ENCODE measurements around the gene OVCA2. TPM values are rescaled to one million over a fixed set of nuclear protein-coding genes. Genes with fewer than 3 reads are reported as not detected.

Gene OVCA2
- total RNA-seq, 4 donors from 2014 or later: 19.6 to 40.3 (median 36.5) TPM

DNA sequence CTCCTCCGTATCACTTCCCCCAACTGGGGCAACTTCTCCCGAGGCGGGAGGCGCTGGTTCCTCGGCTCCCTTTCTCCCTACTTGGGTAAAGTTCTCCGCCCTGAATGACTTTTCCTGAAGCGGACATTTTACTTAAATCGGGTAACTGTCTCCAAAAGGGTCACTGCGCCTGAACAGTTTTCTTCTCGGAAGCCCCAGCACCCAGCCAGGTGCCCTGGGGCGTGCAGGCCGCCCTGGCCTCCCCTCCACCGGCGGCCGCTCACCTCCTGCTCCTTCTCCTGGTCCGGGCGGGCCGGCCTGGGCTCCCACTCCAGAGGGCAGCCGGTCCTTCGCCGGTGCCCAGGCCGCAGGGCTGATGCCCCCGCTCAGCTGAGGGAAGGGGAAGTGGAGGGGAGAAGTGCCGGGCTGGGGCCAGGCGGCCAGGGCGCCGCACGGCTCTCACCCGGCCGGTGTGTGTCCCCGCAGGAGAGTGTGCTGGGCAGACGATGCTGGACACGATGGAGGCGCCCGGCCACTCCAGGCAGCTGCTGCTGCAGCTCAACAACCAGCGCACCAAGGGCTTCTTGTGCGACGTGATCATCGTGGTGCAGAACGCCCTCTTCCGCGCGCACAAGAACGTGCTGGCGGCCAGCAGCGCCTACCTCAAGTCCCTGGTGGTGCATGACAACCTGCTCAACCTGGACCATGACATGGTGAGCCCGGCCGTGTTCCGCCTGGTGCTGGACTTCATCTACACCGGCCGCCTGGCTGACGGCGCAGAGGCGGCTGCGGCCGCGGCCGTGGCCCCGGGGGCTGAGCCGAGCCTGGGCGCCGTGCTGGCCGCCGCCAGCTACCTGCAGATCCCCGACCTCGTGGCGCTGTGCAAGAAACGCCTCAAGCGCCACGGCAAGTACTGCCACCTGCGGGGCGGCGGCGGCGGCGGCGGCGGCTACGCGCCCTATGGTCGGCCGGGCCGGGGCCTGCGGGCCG, 14.7 kb downstream of the OVCA2 start:
- Histone ChIP-seq H3K4me1 (peaks cover 0 to 90% (median 11%) of the 10 kb centered on the region in 3 donors), H3K36me3 (peaks cover 0 to 41% of the 10 kb centered on the region in 2 donors), H3K27me3 (peaks cover 60% of the 10 kb centered on the region), H3K4me3 (peak overlapping the region; percentile 42 to 77), H3K9me3 (no peaks in the 10 kb centered on the region), H3K27ac (peak overlapping the region; percentile 44 to 95 (median 89))
- no peak for TF ChIP-seq POLR2AphosphoS5 (IDR thresholded peaks at IDR 0.05)
- TF ChIP-seq, protein P1, sequence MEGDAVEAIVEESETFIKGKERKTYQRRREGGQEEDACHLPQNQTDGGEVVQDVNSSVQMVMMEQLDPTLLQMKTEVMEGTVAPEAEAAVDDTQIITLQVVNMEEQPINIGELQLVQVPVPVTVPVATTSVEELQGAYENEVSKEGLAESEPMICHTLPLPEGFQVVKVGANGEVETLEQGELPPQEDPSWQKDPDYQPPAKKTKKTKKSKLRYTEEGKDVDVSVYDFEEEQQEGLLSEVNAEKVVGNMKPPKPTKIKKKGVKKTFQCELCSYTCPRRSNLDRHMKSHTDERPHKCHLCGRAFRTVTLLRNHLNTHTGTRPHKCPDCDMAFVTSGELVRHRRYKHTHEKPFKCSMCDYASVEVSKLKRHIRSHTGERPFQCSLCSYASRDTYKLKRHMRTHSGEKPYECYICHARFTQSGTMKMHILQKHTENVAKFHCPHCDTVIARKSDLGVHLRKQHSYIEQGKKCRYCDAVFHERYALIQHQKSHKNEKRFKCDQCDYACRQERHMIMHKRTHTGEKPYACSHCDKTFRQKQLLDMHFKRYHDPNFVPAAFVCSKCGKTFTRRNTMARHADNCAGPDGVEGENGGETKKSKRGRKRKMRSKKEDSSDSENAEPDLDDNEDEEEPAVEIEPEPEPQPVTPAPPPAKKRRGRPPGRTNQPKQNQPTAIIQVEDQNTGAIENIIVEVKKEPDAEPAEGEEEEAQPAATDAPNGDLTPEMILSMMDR (IDR thresholded peaks at IDR 0.05): peak in 1 of 4 experiments; percentile 5
- no peak for TF ChIP-seq EP300 (IDR thresholded peaks at IDR 0.05)
- peak in 1 of 2 donors; percentile 9 for TF ChIP-seq POLR2A (IDR thresholded peaks at IDR 0.05)
- ATAC-seq: no peak
- 23% methylated on average over 7 of the region's 85 CpGs; no CpG with 5 or more reads in 1 of the 2 donors for WGBS, 2 donors (ENCODE audit: low coverage in 1 of 2)

DNA sequence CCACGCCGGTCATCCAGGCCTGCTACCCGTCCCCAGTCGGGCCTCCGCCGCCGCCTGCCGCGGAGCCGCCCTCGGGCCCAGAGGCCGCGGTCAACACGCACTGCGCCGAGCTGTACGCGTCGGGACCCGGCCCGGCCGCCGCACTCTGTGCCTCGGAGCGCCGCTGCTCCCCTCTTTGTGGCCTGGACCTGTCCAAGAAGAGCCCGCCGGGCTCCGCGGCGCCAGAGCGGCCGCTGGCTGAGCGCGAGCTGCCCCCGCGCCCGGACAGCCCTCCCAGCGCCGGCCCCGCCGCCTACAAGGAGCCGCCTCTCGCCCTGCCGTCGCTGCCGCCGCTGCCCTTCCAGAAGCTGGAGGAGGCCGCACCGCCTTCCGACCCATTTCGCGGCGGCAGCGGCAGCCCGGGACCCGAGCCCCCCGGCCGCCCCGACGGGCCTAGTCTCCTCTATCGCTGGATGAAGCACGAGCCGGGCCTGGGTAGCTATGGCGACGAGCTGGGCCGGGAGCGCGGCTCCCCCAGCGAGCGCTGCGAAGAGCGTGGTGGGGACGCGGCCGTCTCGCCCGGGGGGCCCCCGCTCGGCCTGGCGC, 15.4 kb downstream of the OVCA2 start:
- no peak for ATAC-seq
- H3K27me3 ChIP-seq: peaks cover 54% of the 10 kb centered on the region
- H3K4me3 ChIP-seq: peak overlapping the region in 1 of 2 donors; percentile 77
- peaks cover 0 to 92% (median 17%) of the 10 kb centered on the region in 3 donors for H3K4me1 ChIP-seq
- peaks cover 0 to 44% of the 10 kb centered on the region in 2 donors for H3K36me3 ChIP-seq
- no peaks in the 10 kb centered on the region for H3K9me3 ChIP-seq
- H3K27ac ChIP-seq: peak overlapping the region in 3 of 4 donors; percentile 86 to 95 (median 92)
- TF ChIP-seq POLR2AphosphoS5 (IDR thresholded peaks at IDR 0.05): no peak
- no peak for TF ChIP-seq POLR2A (IDR thresholded peaks at IDR 0.05)
- no CpG with 5 or more reads among the region's 81 CpGs for WGBS, 2 donors (ENCODE audit: low coverage in 1 of 2)

DNA sequence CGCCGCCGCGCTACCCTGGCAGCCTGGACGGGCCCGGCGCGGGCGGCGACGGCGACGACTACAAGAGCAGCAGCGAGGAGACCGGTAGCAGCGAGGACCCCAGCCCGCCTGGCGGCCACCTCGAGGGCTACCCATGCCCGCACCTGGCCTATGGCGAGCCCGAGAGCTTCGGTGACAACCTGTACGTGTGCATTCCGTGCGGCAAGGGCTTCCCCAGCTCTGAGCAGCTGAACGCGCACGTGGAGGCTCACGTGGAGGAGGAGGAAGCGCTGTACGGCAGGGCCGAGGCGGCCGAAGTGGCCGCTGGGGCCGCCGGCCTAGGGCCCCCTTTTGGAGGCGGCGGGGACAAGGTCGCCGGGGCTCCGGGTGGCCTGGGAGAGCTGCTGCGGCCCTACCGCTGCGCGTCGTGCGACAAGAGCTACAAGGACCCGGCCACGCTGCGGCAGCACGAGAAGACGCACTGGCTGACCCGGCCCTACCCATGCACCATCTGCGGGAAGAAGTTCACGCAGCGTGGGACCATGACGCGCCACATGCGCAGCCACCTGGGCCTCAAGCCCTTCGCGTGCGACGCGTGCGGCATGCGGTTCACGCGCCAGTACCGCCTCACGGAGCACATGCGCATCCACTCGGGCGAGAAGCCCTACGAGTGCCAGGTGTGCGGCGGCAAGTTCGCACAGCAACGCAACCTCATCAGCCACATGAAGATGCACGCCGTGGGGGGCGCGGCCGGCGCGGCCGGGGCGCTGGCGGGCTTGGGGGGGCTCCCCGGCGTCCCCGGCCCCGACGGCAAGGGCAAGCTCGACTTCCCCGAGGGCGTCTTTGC, 16.2 kb downstream of the OVCA2 start:
- peaks cover 0 to 51% of the 10 kb centered on the region in 2 donors for H3K36me3 ChIP-seq
- no peak for ATAC-seq
- H3K9me3 ChIP-seq: no peaks in the 10 kb centered on the region
- H3K27me3 ChIP-seq: peaks cover 54% of the 10 kb centered on the region
- H3K27ac ChIP-seq: peak overlapping the region; percentile 5 to 95 (median 89)
- WGBS, 2 donors (ENCODE audit: low coverage in 1 of 2): 25% methylated on average over 4 of the region's 98 CpGs; no CpG with 5 or more reads in 1 of the 2 donors
- H3K4me3 ChIP-seq: peak overlapping the region in 1 of 2 donors; percentile 77
- H3K4me1 ChIP-seq: peaks cover 0 to 99% (median 24%) of the 10 kb centered on the region in 3 donors
- peak in 1 of 2 donors; percentile 10 for TF ChIP-seq POLR2A (IDR thresholded peaks at IDR 0.05)
- no peak for TF ChIP-seq POLR2AphosphoS5 (IDR thresholded peaks at IDR 0.05)
- TF ChIP-seq, protein P1 (IDR thresholded peaks at IDR 0.05): no peak
- no peak for TF ChIP-seq EP300 (IDR thresholded peaks at IDR 0.05)

- Histone ChIP-seq H3K27ac (peak overlapping the region; percentile 56 to 95 (median 89)), H3K4me3 (peak overlapping the region in 1 of 2 donors; percentile 77), H3K4me1 (peaks cover 2 to 99% (median 33%) of the 10 kb centered on the region in 3 donors), H3K36me3 (peaks cover 0 to 60% of the 10 kb centered on the region in 2 donors), H3K27me3 (peaks cover 48% of the 10 kb centered on the region), H3K9me3 (no peaks in the 10 kb centered on the region)
- peak; percentile 29 for ATAC-seq
- TF ChIP-seq POLR2A (IDR thresholded peaks at IDR 0.05): no peak
- TF ChIP-seq EP300 (IDR thresholded peaks at IDR 0.05): no peak
- TF ChIP-seq, protein P1 (IDR thresholded peaks at IDR 0.05): peak in 3 of 4 experiments; percentile 83 to 85 (median 84)
- peak; percentile 10 for TF ChIP-seq POLR2AphosphoS5 (IDR thresholded peaks at IDR 0.05)
- 38 to 44% methylated on average over 14 to 15 of the region's 78 CpGs for whole genome bisulfite sequencing, 2 donors (ENCODE audit: low coverage in 1 of 2)
Measured at GRCh38 chr17:2058586-2059546, 17.0 kb downstream of the OVCA2 start.

Measured in gastroesophageal sphincter (tissue), 4 donors.